ENCODE measurements around the gene CPA4.

DNA sequence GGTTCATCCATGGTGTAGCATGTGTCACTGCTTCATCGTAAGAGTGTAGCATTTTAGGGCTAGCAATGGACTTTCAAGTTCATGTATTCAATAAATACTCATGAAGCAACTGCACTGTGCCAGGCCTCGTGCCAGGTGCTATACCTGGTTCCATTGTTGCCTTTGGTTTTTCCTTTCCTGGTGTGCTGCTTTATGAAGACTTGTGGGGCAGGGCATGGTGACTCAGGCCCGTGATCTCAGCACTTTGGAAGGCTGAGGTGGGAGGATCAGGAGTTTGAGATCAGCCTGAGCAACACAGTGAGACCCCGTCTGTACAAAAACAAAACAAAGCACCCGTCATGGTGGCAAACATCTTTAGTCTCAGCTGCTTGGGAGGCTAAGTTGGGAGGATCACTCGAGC, 2.2 kb upstream of the CPA4 start:
- TF ChIP-seq, protein P1, sequence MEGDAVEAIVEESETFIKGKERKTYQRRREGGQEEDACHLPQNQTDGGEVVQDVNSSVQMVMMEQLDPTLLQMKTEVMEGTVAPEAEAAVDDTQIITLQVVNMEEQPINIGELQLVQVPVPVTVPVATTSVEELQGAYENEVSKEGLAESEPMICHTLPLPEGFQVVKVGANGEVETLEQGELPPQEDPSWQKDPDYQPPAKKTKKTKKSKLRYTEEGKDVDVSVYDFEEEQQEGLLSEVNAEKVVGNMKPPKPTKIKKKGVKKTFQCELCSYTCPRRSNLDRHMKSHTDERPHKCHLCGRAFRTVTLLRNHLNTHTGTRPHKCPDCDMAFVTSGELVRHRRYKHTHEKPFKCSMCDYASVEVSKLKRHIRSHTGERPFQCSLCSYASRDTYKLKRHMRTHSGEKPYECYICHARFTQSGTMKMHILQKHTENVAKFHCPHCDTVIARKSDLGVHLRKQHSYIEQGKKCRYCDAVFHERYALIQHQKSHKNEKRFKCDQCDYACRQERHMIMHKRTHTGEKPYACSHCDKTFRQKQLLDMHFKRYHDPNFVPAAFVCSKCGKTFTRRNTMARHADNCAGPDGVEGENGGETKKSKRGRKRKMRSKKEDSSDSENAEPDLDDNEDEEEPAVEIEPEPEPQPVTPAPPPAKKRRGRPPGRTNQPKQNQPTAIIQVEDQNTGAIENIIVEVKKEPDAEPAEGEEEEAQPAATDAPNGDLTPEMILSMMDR (IDR thresholded peaks at IDR 0.05; ENCODE audit: low read depth, low read length, poor library complexity, severe bottlenecking) = no peak
- no peak for TF ChIP-seq EZH2phosphoT487 (IDR thresholded peaks at IDR 0.05; ENCODE audit: borderline replicate concordance, low read length)
